Subcutaneous adipose tissue (tissue), 4 donors: ENCODE measurements around the gene TSPOAP1. TPM values are rescaled to one million over a fixed set of nuclear protein-coding genes. Genes with fewer than 3 reads are reported as not detected.

ENCODE experiments used
- total RNA-seq, 4 donors: library from RNA; depleted of rRNA; stranded (reverse); fragments of >200 nt; gene quantifications; one replicate each; pipeline ENCODE4 v1.1.0, GENCODE V29; 2016
- TF ChIP-seq, protein P1 (sequence below): fragments of 450-650 bp; IDR thresholded peaks from one replicate; pipeline ENCODE4 v1.5.1; 2016; ENCODE audit warnings: low read depth, mild to moderate bottlenecking, control low read depth, antibody characterized with exemption, moderate library complexity

Gene TSPOAP1
- total RNA-seq, 4 donors from 2014 or later: 0.65 to 4.3 (median 1.1) TPM

GRCh38 chr17:58337210-58337599 is 8.6 kb upstream of the TSPOAP1 start:
- TF ChIP-seq, protein P1, sequence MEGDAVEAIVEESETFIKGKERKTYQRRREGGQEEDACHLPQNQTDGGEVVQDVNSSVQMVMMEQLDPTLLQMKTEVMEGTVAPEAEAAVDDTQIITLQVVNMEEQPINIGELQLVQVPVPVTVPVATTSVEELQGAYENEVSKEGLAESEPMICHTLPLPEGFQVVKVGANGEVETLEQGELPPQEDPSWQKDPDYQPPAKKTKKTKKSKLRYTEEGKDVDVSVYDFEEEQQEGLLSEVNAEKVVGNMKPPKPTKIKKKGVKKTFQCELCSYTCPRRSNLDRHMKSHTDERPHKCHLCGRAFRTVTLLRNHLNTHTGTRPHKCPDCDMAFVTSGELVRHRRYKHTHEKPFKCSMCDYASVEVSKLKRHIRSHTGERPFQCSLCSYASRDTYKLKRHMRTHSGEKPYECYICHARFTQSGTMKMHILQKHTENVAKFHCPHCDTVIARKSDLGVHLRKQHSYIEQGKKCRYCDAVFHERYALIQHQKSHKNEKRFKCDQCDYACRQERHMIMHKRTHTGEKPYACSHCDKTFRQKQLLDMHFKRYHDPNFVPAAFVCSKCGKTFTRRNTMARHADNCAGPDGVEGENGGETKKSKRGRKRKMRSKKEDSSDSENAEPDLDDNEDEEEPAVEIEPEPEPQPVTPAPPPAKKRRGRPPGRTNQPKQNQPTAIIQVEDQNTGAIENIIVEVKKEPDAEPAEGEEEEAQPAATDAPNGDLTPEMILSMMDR: no peak

DNA sequence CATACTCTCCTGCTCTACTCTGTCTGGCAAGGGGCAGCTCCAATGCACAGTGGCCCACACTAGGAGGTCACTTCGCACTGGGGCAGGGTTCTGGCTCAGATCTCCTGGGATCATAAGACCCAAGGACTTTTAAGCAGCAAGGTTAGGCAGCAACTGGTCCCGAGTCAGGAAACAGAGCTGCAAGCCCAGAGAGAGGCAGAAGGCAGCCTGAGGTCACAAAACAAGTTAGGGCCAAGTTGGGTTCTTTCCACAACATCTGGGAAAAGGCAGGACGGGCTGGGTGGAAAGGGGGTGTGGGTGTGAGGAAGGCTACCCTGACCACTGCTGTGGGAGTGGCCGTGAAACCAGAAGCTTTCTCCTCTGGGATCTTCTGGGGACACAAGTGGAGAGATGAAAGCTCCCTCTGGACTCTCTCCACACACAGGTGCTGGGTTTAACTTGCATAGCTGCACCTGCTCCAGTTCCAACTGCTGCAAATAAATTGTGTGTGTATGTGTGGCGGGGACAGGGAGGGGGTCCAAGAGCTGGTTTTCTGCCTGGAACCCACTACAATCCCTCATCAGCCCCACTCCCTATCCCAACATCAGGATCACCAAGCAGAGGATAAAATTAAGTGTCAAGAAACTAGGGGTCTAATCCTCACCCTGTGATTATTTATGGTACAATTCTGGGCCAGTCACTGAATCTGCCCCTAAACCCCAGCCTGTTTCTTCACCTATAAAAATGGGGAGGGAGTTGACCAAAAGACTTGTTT is 8.0 kb upstream of the TSPOAP1 start:
- TF ChIP-seq, protein P1: no peak

DNA sequence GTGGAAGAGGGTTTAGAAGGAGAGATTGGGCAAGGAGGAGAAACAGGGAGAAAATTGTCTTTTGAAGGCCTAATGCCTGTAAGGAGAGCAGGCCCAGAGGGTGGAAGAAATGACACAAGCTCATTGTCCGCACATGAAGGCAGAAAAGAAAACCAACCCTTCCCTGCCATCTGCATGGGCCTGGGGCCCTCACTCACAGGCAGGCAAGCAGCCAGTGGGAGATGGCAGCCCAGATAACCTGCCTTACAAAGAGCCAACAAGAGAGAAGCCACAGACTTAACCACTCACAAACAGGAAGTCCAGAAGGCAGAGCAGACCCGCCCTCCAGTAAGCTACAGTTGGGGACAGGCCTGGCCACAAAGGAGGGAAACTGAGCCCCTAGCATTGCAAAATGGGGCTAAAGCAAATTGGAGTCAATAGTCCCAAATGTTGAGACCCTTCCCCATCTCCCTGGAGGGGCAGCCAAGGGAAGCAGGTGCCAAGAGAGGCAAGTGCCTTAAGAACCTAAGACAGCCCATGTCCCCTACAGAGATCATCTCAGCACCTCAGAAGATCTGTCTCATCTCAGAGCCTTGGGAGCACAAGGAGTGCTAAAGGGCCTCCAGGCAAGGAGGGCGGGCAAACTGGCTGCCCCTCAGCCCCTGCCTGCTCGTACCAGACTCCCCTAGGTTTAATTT is 7.3 kb upstream of the TSPOAP1 start:
- TF ChIP-seq, protein P1: no peak

- TF ChIP-seq, protein P1: no peak
Observed at GRCh38 chr17:58335061-58335731, 6.6 kb upstream of the TSPOAP1 start.

DNA sequence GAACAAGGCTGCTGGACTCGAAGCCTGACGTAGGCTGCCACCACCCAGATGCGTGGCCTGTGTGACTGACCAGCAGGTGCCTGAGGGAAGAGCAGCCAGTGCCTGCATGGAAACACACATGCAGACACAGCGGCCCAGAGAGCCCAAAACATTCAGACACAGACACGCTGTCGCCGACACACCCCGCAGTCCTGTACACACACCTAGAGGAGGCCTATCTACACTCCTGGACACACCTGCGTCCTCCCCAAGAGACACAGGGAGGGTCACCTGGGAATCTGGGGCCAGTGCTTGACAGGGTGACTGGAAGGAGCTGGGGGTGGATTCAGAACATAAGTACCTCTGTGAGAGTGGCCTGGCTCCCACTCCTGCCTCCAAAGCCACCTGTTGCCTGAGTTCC is 6.1 kb upstream of the TSPOAP1 start:
- TF ChIP-seq, protein P1: no peak

DNA sequence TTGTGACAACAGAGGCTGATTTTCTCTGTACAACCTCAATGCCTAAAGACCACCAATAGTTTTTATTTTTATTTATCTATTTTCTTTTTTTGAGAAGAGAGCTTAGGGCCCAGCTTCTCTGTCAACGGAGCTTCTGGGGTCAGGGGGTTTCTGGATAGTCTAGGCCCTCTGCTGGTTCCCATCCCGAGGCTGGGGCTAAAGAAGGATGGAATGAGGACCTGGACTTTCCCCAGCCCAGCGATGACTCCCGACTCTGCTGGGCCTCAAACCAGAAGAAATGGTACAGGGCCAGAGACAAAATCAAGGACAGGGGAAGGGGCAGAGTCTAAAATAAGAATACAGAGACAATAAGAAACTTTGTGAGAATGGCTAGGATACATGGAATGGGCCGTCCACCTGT is 5.7 kb upstream of the TSPOAP1 start:
- TF ChIP-seq, protein P1: no peak

- TF ChIP-seq, protein P1: no peak
Observed at GRCh38 chr17:58333736-58334207, 5.2 kb upstream of the TSPOAP1 start.
